IMR-90 (cell line): ENCODE measurements around the gene ACO1. TPM values are rescaled to one million over a fixed set of nuclear protein-coding genes. Genes with fewer than 3 reads are reported as not detected.

Experiments used
- ATAC-seq: fragments of 200-7000 bp; cut with Tn5 transposase; 2 replicates; pipeline ENCODE4 v1.9.1; 2020; ENCODE audit warnings: low read depth, mild to moderate bottlenecking, moderate library complexity
- BruUV-seq: library from RNA; stranded (reverse); fragments of 400-500 nt; replicated peaks from 2 replicates; lab custom pipeline; 2021; lab: Mats Ljungman, UMichigan
- CTCF ChIA-PET: fragments of 300-600 bp; formaldehyde crosslinking; extraction: SDS; loops from one replicate; lab custom pipeline; 2021; ENCODE audit warnings: antibody characterized with exemption; lab: Yijun Ruan, JAX
- POLR2A ChIA-PET: fragments of 300-600 bp; sonication (Branson Sonifier 250); formaldehyde crosslinking; loops from one replicate; lab custom pipeline; 2022; ENCODE audit warnings: antibody characterized with exemption; ENCODE audit not compliant: unreplicated experiment; lab: Charles Lee
- DNase-seq: peaks from one replicate; pipeline ENCODE4 v3.0.0; 2013
- H2AFZ ChIP-seq: replicated peaks from 2 replicates; pipeline ENCODE3; 2013; ENCODE audit warnings: low read length, mild to moderate bottlenecking; ENCODE audit not compliant: poor library complexity
- H2AK5ac ChIP-seq: 2 replicates; pipeline ENCODE4 v1.6.1; 2013; ENCODE audit warnings: low read depth, low read length, inconsistent platforms
- H2AK9ac ChIP-seq: replicated peaks from 2 replicates; pipeline ENCODE3; 2013; ENCODE audit warnings: mild to moderate bottlenecking, low read depth, low read length, moderate library complexity; ENCODE audit not compliant: poor library complexity
- H2BK120ac ChIP-seq: 2 replicates; pipeline ENCODE4 v1.6.1; 2013; ENCODE audit warnings: low read depth, low read length, inconsistent platforms
- H2BK15ac ChIP-seq: 3 replicates; pipeline ENCODE4 v1.6.1; 2013; ENCODE audit warnings: low read depth, low read length, inconsistent platforms
- H2BK20ac ChIP-seq: 2 replicates; pipeline ENCODE4 v1.6.1; 2013; ENCODE audit warnings: low read depth, mild to moderate bottlenecking, inconsistent platforms, low read length, moderate library complexity
- H2BK5ac ChIP-seq: 2 replicates; pipeline ENCODE4 v1.6.1; 2013; ENCODE audit warnings: mild to moderate bottlenecking, low read depth, low read length, inconsistent platforms; ENCODE audit not compliant: poor library complexity, severe bottlenecking
- H3K14ac ChIP-seq: replicated peaks from 2 replicates; pipeline ENCODE4 v1.6.1; 2013; ENCODE audit warnings: low read depth, low read length, inconsistent platforms
- H3K18ac ChIP-seq: 2 replicates; pipeline ENCODE4 v1.6.1; 2013; ENCODE audit warnings: low read depth, low read length, control low read depth
- H3K23ac ChIP-seq: 2 replicates; pipeline ENCODE4 v1.6.1; 2013; ENCODE audit warnings: low read depth, low read length, inconsistent platforms
- H3K27ac ChIP-seq: 2 replicates; pipeline ENCODE4 v1.5.1; 2013; ENCODE audit warnings: mild to moderate bottlenecking, control low read depth, low read length; ENCODE audit not compliant: insufficient read depth
- H3K27me3 ChIP-seq: 2 replicates; pipeline ENCODE4 v1.6.1; 2013; ENCODE audit warnings: low read length; ENCODE audit not compliant: control insufficient read depth, insufficient read depth
- H3K36me3 ChIP-seq: 2 replicates; pipeline ENCODE4 v1.6.1; 2013; ENCODE audit warnings: low read length, mixed read lengths; ENCODE audit not compliant: control insufficient read depth, insufficient read depth
- H3K4ac ChIP-seq: 2 replicates; pipeline ENCODE4 v1.6.1; 2013; ENCODE audit warnings: low read depth, low read length, inconsistent platforms
- H3K4me1 ChIP-seq: 2 replicates; pipeline ENCODE4 v1.6.1; 2013; ENCODE audit warnings: low read length, mixed read lengths; ENCODE audit not compliant: control insufficient read depth, insufficient read depth
- H3K4me2 ChIP-seq: 2 replicates; pipeline ENCODE4 v1.6.1; 2013; ENCODE audit warnings: low read depth, mild to moderate bottlenecking, control low read depth, low read length, moderate library complexity
- H3K4me3 ChIP-seq: 2 replicates; pipeline ENCODE4 v1.5.1; 2013; ENCODE audit warnings: low read depth, mild to moderate bottlenecking, control low read depth, low read length, moderate library complexity; ENCODE audit not compliant: insufficient read depth
- H3K56ac ChIP-seq: 2 replicates; pipeline ENCODE4 v1.6.1; 2013; ENCODE audit warnings: low read length, inconsistent platforms; ENCODE audit not compliant: insufficient read depth; ENCODE audit errors: extremely low read depth
- H3K79me1 ChIP-seq, 2 experiments: 2 replicates each; pipeline ENCODE4 v1.6.1; 2013; ENCODE audit warnings: low read length in 2 of 2, inconsistent platforms in 1 of 2, low read depth in 1 of 2
- H3K9ac ChIP-seq: 2 replicates; pipeline ENCODE4 v1.6.1; 2013; ENCODE audit warnings: low read depth, low read length, control low read depth
- H3K9me1 ChIP-seq: 2 replicates; pipeline ENCODE4 v1.6.1; 2013; ENCODE audit warnings: low read length, inconsistent platforms; ENCODE audit not compliant: insufficient read depth
- H3K9me3 ChIP-seq: 2 replicates; pipeline ENCODE4 v1.6.1; 2013; ENCODE audit warnings: low read length; ENCODE audit not compliant: control insufficient read depth, insufficient read depth
- H4K20me1 ChIP-seq: 2 replicates; pipeline ENCODE4 v1.6.1; 2013; ENCODE audit warnings: low read length, inconsistent platforms; ENCODE audit not compliant: insufficient read depth
- H4K5ac ChIP-seq: 2 replicates; pipeline ENCODE4 v1.6.1; 2013; ENCODE audit warnings: mild to moderate bottlenecking, low read depth, low read length, control low read depth
- H4K8ac ChIP-seq, 2 experiments: 2 replicates each; pipeline ENCODE4 v1.6.1; 2013; ENCODE audit warnings: low read depth in 2 of 2, low read length in 2 of 2, control low read depth in 1 of 2, inconsistent platforms in 1 of 2
- H4K91ac ChIP-seq: 2 replicates; pipeline ENCODE4 v1.6.1; 2013; ENCODE audit warnings: low read depth, low read length, inconsistent platforms; ENCODE audit not compliant: insufficient read depth
- BHLHE40 ChIP-seq: fragments of 150-350 bp; IDR thresholded peaks from 2 replicates; pipeline ENCODE4 v1.6.1; 2016; ENCODE audit warnings: mild to moderate bottlenecking, low read depth, low read length
- CEBPB ChIP-seq: IDR thresholded peaks from 2 replicates; pipeline ENCODE4 v1.6.1; 2012; ENCODE audit warnings: low read depth, low read length, improper control_type of control experiment
- CHD1 ChIP-seq: IDR thresholded peaks from 2 replicates; pipeline ENCODE4 v1.6.1; 2012; ENCODE audit warnings: low read depth, low read length, improper control_type of control experiment
- MAFK ChIP-seq: IDR thresholded peaks from 2 replicates; pipeline ENCODE4 v1.6.1; 2012; ENCODE audit warnings: low read depth, low read length, improper control_type of control experiment
- MXI1 ChIP-seq: IDR thresholded peaks from 2 replicates; pipeline ENCODE4 v1.6.1; 2012; ENCODE audit warnings: low read depth, mild to moderate bottlenecking, low read length, moderate library complexity, borderline replicate concordance
- NFE2L2 ChIP-seq: fragments of 150-350 bp; IDR thresholded peaks from 2 replicates; pipeline ENCODE4 v1.6.1; 2016; ENCODE audit warnings: low read depth, mild to moderate bottlenecking, low read length
- RAD21 ChIP-seq: IDR thresholded peaks from 2 replicates; pipeline ENCODE4 v1.6.1; 2012; ENCODE audit warnings: low read length, improper control_type of control experiment
- SMC3 ChIP-seq: fragments of 150-350 bp; IDR thresholded peaks from 2 replicates; pipeline ENCODE4 v1.6.1; 2016; ENCODE audit warnings: low read depth, mild to moderate bottlenecking, antibody characterized with exemption, low read length, moderate library complexity
- WGBS, 2 experiments: methylation state at CpG; one replicate each; pipeline versions ENCODE4 v1.1.5 to v1.1.7; 2013; ENCODE audit warnings: missing lambda C conversion rate in 2 of 2; ENCODE audit not compliant: insufficient read length in 1 of 2; ENCODE audit errors: extremely low coverage in 2 of 2; 5-methylcytosine and 5-hydroxymethylcytosine counted together
- dilution Hi-C: fragments of 300-500 bp; cut with HindIII; formaldehyde crosslinking; loops from one replicate; pipeline ENCODE4 v1.14.3; 2018; ENCODE audit warnings: low sequenced_read_pairs; ENCODE audit not compliant: unreplicated experiment
- in situ Hi-C: fragments of 300-500 bp; cut with MboI; formaldehyde crosslinking; loops from 3 replicates; pipeline ENCODE4 v1.14.3; 2019; ENCODE audit warnings: low sequenced_read_pairs, inconsistent platforms, mixed read lengths
- intact Hi-C: fragments of 100-400 bp; cut with micrococcal nuclease; formaldehyde crosslinking; loops from 2 replicates; pipeline ENCODE4 v1.10.0; 2022
- polyA plus RNA-seq, 3 experiments: library from polyadenylated mRNA; depleted of rRNA; stranded (reverse); fragments of >200 nt; gene quantifications; 2 replicates each; pipeline ENCODE4 v1.2.3, GENCODE V29; 2012; ENCODE audit warnings: low replicate concordance in 1 of 3
- total RNA-seq: library from RNA; depleted of rRNA; stranded (reverse); fragments of >200 nt; gene quantifications from 2 replicates; pipeline ENCODE4 v1.2.3, GENCODE V29; 2012

ACO1 gene
- total and polyA plus RNA-seq, 2 of the 4 experiments (the other 2 are of a cell fraction): 85.9 to 158 TPM

DNA sequence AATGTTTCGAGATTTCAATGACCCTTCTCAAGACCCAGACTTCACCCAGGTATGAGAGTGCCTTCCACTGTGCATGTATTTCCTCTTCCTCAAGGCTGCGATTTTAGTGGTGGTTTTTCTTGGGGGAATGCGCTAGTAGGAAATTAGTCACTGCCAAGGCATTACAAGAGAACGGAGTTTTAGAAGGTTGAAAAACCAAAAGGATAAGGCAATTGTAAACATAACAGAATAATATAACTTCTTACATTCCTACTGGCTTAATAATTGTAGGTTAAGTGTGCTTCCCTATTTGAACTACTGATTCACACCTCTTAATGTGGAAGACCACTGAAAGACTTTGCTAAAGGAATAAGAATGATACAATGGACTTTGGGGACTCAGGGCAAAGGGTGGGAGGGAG is 38.9 kb downstream of the ACO1 start:
- Histone ChIP-seq H4K5ac (peak overlapping the region; percentile 46; the same call in 1 of the 2 replicates), H2AK5ac (peak overlapping the region; percentile 63; the same call in 1 of the 2 replicates), H4K20me1 (peaks cover 3% of the 10 kb centered on the region; the same call in 1 of the 2 replicates), H3K4me3 (no peak overlapping the region), H2AFZ (no peak overlapping the region), H3K79me1 (peaks cover 9 to 53% of the 10 kb centered on the region in 2 experiments), H3K9ac (no peak overlapping the region), H4K91ac (peak overlapping the region; percentile 78; the same call in 1 of the 2 replicates), H3K27me3 (no peaks in the 10 kb centered on the region), H3K9me3 (no peaks in the 10 kb centered on the region), H4K8ac (peak overlapping the region; percentile 74 to 86; a peak in 3 of 4 replicates), H2BK120ac (peak overlapping the region; percentile 92; the same call in 1 of the 2 replicates), H3K14ac (peak overlapping the region; percentile 86; the same call in 1 of the 2 replicates), H3K36me3 (peaks cover 60% of the 10 kb centered on the region), H3K56ac (no peak overlapping the region; the same call in 1 of the 2 replicates), H2BK5ac (peak overlapping the region; percentile 99), H3K4ac (peak overlapping the region; percentile 82; the same call in 1 of the 2 replicates), H2AK9ac (no peak overlapping the region), H3K4me1 (peaks cover 35% of the 10 kb centered on the region), H2BK20ac (peak overlapping the region; percentile 91; the same call in 1 of the 2 replicates), H3K4me2 (peak overlapping the region; percentile 51; the same call in 1 of the 2 replicates), H3K27ac (peak overlapping the region; percentile 81), H3K23ac (peak overlapping the region; percentile 52; the same call in 1 of the 2 replicates), H2BK15ac (peak overlapping the region; percentile 91; the same call in 2 of the 3 replicates), H3K18ac (peak overlapping the region; percentile 94; the same call in 1 of the 2 replicates), H3K9me1 (peaks cover 28% of the 10 kb centered on the region)
- ChIA-PET POLR2A (interaction anchor here (0.7 kb wide), 1 partner anchor 66 kb away, joined by 3 read pairs; no protein-coding TSS in a partner anchor), CTCF (no interaction called here)
- no CpG with 5 or more reads among the region's 4 CpGs for WGBS, 2 experiments
- in situ Hi-C loops: no loop called here
- peak; percentile 48 for ATAC-seq
- no TSS peak for BruUV-seq
- TF ChIP-seq SMC3 (no peak), CEBPB (no peak), CHD1 (no peak), MXI1 (no peak), NFE2L2 (no peak), MAFK (no peak), RAD21 (no peak), BHLHE40 (peak; percentile 54)
- peak; percentile 90 for DNase-seq
- dilution Hi-C loops: no loop called here
- intact Hi-C loops: no loop called here
